GM12878 (cell line): ENCODE measurements around the gene FSIP1. TPM values are rescaled to one million over a fixed set of nuclear protein-coding genes. Genes with fewer than 3 reads are reported as not detected.

Source experiments
- ATAC-seq: fragments of 200-7000 bp; cut with Tn5 transposase; 3 replicates; pipeline ENCODE4 v1.9.1; 2020; ENCODE audit warnings: mild to moderate bottlenecking, moderate library complexity
- BruUV-seq: library from RNA; stranded (reverse); fragments of 400-500 nt; replicated peaks from 2 replicates; lab custom pipeline; 2021; lab: Mats Ljungman, UMichigan
- CTCF ChIA-PET: fragments of 300-600 bp; sonication (Branson Sonifier 250); formaldehyde crosslinking; extraction: SDS; loops from one replicate; lab custom pipeline; 2021; ENCODE audit warnings: inconsistent platforms; lab: Yijun Ruan, JAX
- POLR2A ChIA-PET: fragments of 350-600 bp; formaldehyde crosslinking; extraction: SDS; loops from one replicate; lab custom pipeline; 2021; ENCODE audit warnings: inconsistent platforms; lab: Charles Lee
- RAD21 ChIA-PET: fragments of 300-600 bp; sonication (Branson Sonifier 250); formaldehyde crosslinking; loops from one replicate; lab custom pipeline; 2023; ENCODE audit warnings: antibody characterized with exemption; ENCODE audit not compliant: unreplicated experiment; lab: Charles Lee
- SMC1A ChIA-PET: fragments of 300-600 bp; sonication (Branson Sonifier 250); formaldehyde crosslinking; loops from one replicate; lab custom pipeline; 2023; ENCODE audit not compliant: unreplicated experiment, uncharacterized antibody; lab: Charles Lee
- DNase-seq: peaks from one replicate; pipeline ENCODE4 v3.0.0-alpha.2; 2011; ENCODE audit warnings: low read depth, low spot score
- FAIRE-seq: peaks from 3 replicates; lab custom pipeline; 2011; peaks lifted over from hg19 to GRCh38; lab: Jason Lieb, UNC
- H2AFZ ChIP-seq: 2 replicates; pipeline ENCODE4 v1.6.0; 2011; ENCODE audit warnings: low read depth, low read length, control low read depth; ENCODE audit not compliant: control insufficient read depth
- H3K27ac ChIP-seq: 2 replicates; pipeline ENCODE4 v1.5.1; 2011; ENCODE audit warnings: control low read depth; ENCODE audit not compliant: control insufficient read depth, insufficient read depth
- H3K27me3 ChIP-seq, 2 experiments: replicated peaks in 1 of 2; 2 replicates each; pipeline versions ENCODE4 v1.6.0 to v1.6.1; 2011; ENCODE audit warnings: low read length in 1 of 2; ENCODE audit not compliant: control insufficient read depth in 2 of 2, insufficient read depth in 2 of 2
- H3K36me3 ChIP-seq, 2 experiments: 2 replicates each; pipeline ENCODE4 v1.5.1; 2011; ENCODE audit warnings: low read length in 1 of 2; ENCODE audit not compliant: control insufficient read depth in 2 of 2, insufficient read depth in 2 of 2
- H3K4me1 ChIP-seq: 2 replicates; pipeline ENCODE4 v1.6.1; 2011; ENCODE audit warnings: mild to moderate bottlenecking, low read length, moderate library complexity, mixed read lengths; ENCODE audit not compliant: control insufficient read depth, insufficient read depth
- H3K4me2 ChIP-seq: 2 replicates; pipeline ENCODE4 v1.6.0; 2011; ENCODE audit warnings: control low read depth; ENCODE audit not compliant: control insufficient read depth, insufficient read depth
- H3K4me3 ChIP-seq: fragments of 200-600 bp; sonication (generic); 2 replicates; pipeline ENCODE4 v1.5.1; 2016
- H3K79me2 ChIP-seq: 2 replicates; pipeline ENCODE4 v1.6.0; 2011; ENCODE audit warnings: low read length; ENCODE audit not compliant: control insufficient read depth, insufficient read depth
- H3K9ac ChIP-seq: 2 replicates; pipeline ENCODE4 v1.8.0; 2011; ENCODE audit warnings: low read length, control low read depth, mixed read lengths; ENCODE audit not compliant: control insufficient read depth, insufficient read depth
- H3K9me3 ChIP-seq: replicated peaks from 3 replicates; pipeline ENCODE4 v1.5.1; 2011; ENCODE audit warnings: mild to moderate bottlenecking, low read length; ENCODE audit not compliant: control insufficient read depth, insufficient read depth
- H4K20me1 ChIP-seq: 2 replicates; pipeline ENCODE4 v1.6.0; 2011; ENCODE audit not compliant: control insufficient read depth, insufficient read depth
- ATF7 ChIP-seq: fragments of 450-650 bp; IDR thresholded peaks from 2 replicates; pipeline ENCODE4 v1.6.1; 2016; ENCODE audit warnings: low read depth, mild to moderate bottlenecking
- BCLAF1 ChIP-seq: fragments of 450-650 bp; IDR thresholded peaks from 2 replicates; pipeline ENCODE4 v1.6.1; 2017; ENCODE audit warnings: antibody characterized with exemption, mild to moderate bottlenecking, moderate library complexity
- E4F1 ChIP-seq: fragments of 450-650 bp; IDR thresholded peaks from 2 replicates; pipeline ENCODE4 v1.6.1; 2018; ENCODE audit warnings: borderline replicate concordance, mild to moderate bottlenecking; ENCODE audit not compliant: partially characterized antibody
- EGR1 ChIP-seq, 2 experiments: IDR thresholded peaks; 1 replicate in 1 of 2; 2 replicates in 1 of 2; pipeline ENCODE4 v1.6.1; 2011 to 2012; ENCODE audit warnings: low read depth in 2 of 2, low read length in 2 of 2, borderline replicate concordance in 1 of 2, mild to moderate bottlenecking in 1 of 2, moderate library complexity in 1 of 2
- HCFC1 ChIP-seq: fragments of 150-350 bp; IDR thresholded peaks from 2 replicates; pipeline ENCODE4 v1.6.1; 2014; ENCODE audit warnings: low read length
- HDGF ChIP-seq: fragments of 450-650 bp; IDR thresholded peaks from 2 replicates; pipeline ENCODE4 v1.6.1; 2016; ENCODE audit warnings: antibody characterized with exemption
- KLF5 ChIP-seq: fragments of 450-650 bp; IDR thresholded peaks from 2 replicates; pipeline ENCODE4 v1.6.1; 2014; ENCODE audit warnings: mild to moderate bottlenecking; ENCODE audit not compliant: partially characterized antibody
- PBX3 ChIP-seq: IDR thresholded peaks from 2 replicates; pipeline ENCODE4 v1.6.1; 2011; ENCODE audit warnings: mild to moderate bottlenecking, low read depth, low read length, moderate library complexity; ENCODE audit not compliant: insufficient replicate concordance
- PML ChIP-seq: IDR thresholded peaks from 2 replicates; pipeline ENCODE4 v1.6.1; 2012; ENCODE audit warnings: low read length, inconsistent platforms
- POLR2A ChIP-seq: IDR thresholded peaks from 2 replicates; pipeline ENCODE4 v1.6.1; 2011; ENCODE audit warnings: low read depth, mild to moderate bottlenecking, low read length
- SMAD1 ChIP-seq: fragments of 450-650 bp; IDR thresholded peaks from 2 replicates; pipeline ENCODE4 v1.6.1; 2018; ENCODE audit warnings: mild to moderate bottlenecking, low read depth; ENCODE audit not compliant: partially characterized antibody
- SP1 ChIP-seq: IDR thresholded peaks from one replicate; pipeline ENCODE4 v1.6.1; 2011; ENCODE audit warnings: low read depth, low read length
- TBL1XR1 ChIP-seq: IDR thresholded peaks from 2 replicates; pipeline ENCODE4 v1.6.1; 2012; ENCODE audit warnings: low read depth, low read length, improper control_type of control experiment
- ZBED1 ChIP-seq: IDR thresholded peaks from 2 replicates; pipeline ENCODE4 v1.6.1; 2016; ENCODE audit warnings: borderline replicate concordance
- ZBTB4 ChIP-seq: fragments of 450-650 bp; formaldehyde crosslinking; IDR thresholded peaks from 2 replicates; pipeline ENCODE4 v1.4.0; 2022; ENCODE audit warnings: mild to moderate bottlenecking, moderate library complexity
- ZZZ3 ChIP-seq: IDR thresholded peaks from 2 replicates; pipeline ENCODE4 v1.6.1; 2011; ENCODE audit warnings: low read depth; ENCODE audit not compliant: control insufficient read depth, insufficient read length
- WGBS: methylation state at CpG from one replicate; pipeline ENCODE4 v1.1.6; 2016; ENCODE audit warnings: low lambda C conversion rate; ENCODE audit not compliant: insufficient replicate concordance, insufficient coverage; ENCODE audit errors: missing lambda C conversion rate; 5-methylcytosine and 5-hydroxymethylcytosine counted together
- in situ Hi-C: fragments of 300-500 bp; cut with MboI; formaldehyde crosslinking; loops from 9 replicates; pipeline ENCODE4 v1.14.3; 2018; ENCODE audit warnings: mixed read lengths
- intact Hi-C: fragments of 100-400 bp; cut with micrococcal nuclease; formaldehyde crosslinking; loops from one replicate; pipeline ENCODE4 v1.14.2; 2022; ENCODE audit not compliant: unreplicated experiment
- polyA plus RNA-seq, 11 experiments: library from polyadenylated mRNA; depleted of rRNA in 4 of 11; unstranded in 6 of 11; stranded (reverse) in 5 of 11; fragments of >200 nt; fragmentation: Nextera tagmentation in 4 of 11; fragmentation: Illumina TruSeq in 1 of 11; extraction: Ambion mirVana in 4 of 11; extraction: Trizol in 1 of 11; gene quantifications; 1 replicate in 1 of 11; 2 replicates in 10 of 11; pipeline versions ENCODE4 v1.2.1 to v1.2.3, GENCODE V29; 2011 to 2016; ENCODE audit warnings: inconsistent platforms in 2 of 11, missing spikeins in 2 of 11, low read depth in 1 of 11
- total RNA-seq, 4 experiments: library from RNA; depleted of rRNA in 3 of 4; stranded (reverse); fragments of >200 nt in 3 of 4; fragmentation: Illumina TruSeq in 1 of 4; extraction: Trizol in 1 of 4; gene quantifications; 2 replicates each; pipeline versions ENCODE4 v1.2.1 to v1.2.3, GENCODE V29; 2013 to 2021

The FSIP1 gene
- total and polyA plus RNA-seq, 10 of the 15 experiments (the other 5 are each of a cell fraction or from before 2014, with no cell fraction given): 0.15 to 0.67 (median 0.35) TPM

GRCh38 chr15:39795486-39795885, 12.8 kb upstream of the FSIP1 start:
- ChIA-PET CTCF (interaction anchor here (1.2 to 4.9 kb wide), 2 partner anchors 7 to 17 kb away, joined by 4 to 30 read pairs; no protein-coding TSS in a partner anchor), SMC1A (interaction anchor here (1.5 to 1.7 kb wide), 2 partner anchors 39 to 77 kb away, joined by 3 to 7 read pairs; no protein-coding TSS in a partner anchor), RAD21 (no interaction called here), POLR2A (no interaction called here)
- no TSS peak for BruUV-seq
- H3K27me3 ChIP-seq: no peaks in the 10 kb centered on the region
- ATAC-seq (peak; percentile 66), FAIRE-seq (no peak), DNase-seq (no peak)
- H2AFZ ChIP-seq: no peak overlapping the region
- no peak overlapping the region for H3K9ac ChIP-seq
- in situ Hi-C loops: no loop called here
- no peaks in the 10 kb centered on the region for H3K36me3 ChIP-seq
- no peak overlapping the region for H3K4me2 ChIP-seq
- WGBS: 45% methylated on average over 3 of the region's 3 CpGs
- no peak overlapping the region for H3K4me3 ChIP-seq
- no peaks in the 10 kb centered on the region for H3K79me2 ChIP-seq
- H3K27ac ChIP-seq: no peak overlapping the region
- no peaks in the 10 kb centered on the region for H4K20me1 ChIP-seq
- no peaks in the 10 kb centered on the region for H3K9me3 ChIP-seq
- H3K4me1 ChIP-seq: no peaks in the 10 kb centered on the region
- intact Hi-C loops: no loop called here
- no peak for TF ChIP-seq E4F1
- no peak for TF ChIP-seq POLR2A
- TF ChIP-seq EGR1 (IDR thresholded peaks at IDR 0.05; ENCODE audit: borderline replicate concordance in 1 of 2, low read depth in 2 of 2, low read length in 2 of 2): no peak
- no peak for TF ChIP-seq HCFC1
- TF ChIP-seq ATF7: no peak
- no peak for TF ChIP-seq BCLAF1
- TF ChIP-seq HDGF: no peak
- TF ChIP-seq TBL1XR1: no peak
- TF ChIP-seq ZBTB4: no peak
- TF ChIP-seq PML: no peak
- no peak for TF ChIP-seq SMAD1
- no peak for TF ChIP-seq ZZZ3
- TF ChIP-seq PBX3: no peak
- TF ChIP-seq KLF5: no peak
- TF ChIP-seq SP1: no peak
- no peak for TF ChIP-seq ZBED1
